NCI-H1092 (cell line): Measurements from ENCODE around the gene ATF7.
"Not testable (repeated sequence)": the region's sequence is repeated elsewhere in the genome, so short reads cannot be mapped to it uniquely, and the experiment has no call there.

Experiments
- DNase-seq: peaks from one replicate; lab custom pipeline; 2025; lab: John Stamatoyannopoulos, UW

The ATF7 gene

GRCh38 chr12:53481939-53482586, 144.1 kb downstream of the ATF7 start:
- DNase-seq, result no peak

GRCh38 chr12:53481458-53481857, 144.7 kb downstream of the ATF7 start:
- not testable (repeated sequence) for DNase-seq

- DNase-seq, result no peak
Observed at GRCh38 chr12:53480491-53481442, 145.4 kb downstream of the ATF7 start.

GRCh38 chr12:53479331-53479730, 146.9 kb downstream of the ATF7 start:
- no peak for DNase-seq

GRCh38 chr12:53478865-53479264, 147.3 kb downstream of the ATF7 start:
- DNase-seq, result no peak

- DNase-seq, result no peak
Observed at GRCh38 chr12:53476769-53477209, 149.4 kb downstream of the ATF7 start.

- no peak for DNase-seq
Observed at GRCh38 chr12:53474819-53475218, 151.4 kb downstream of the ATF7 start.

GRCh38 chr12:53474077-53474476, 152.1 kb downstream of the ATF7 start:
- DNase-seq, result no peak

- no peak for DNase-seq
Observed at GRCh38 chr12:53472056-53472582, 154.1 kb downstream of the ATF7 start.

GRCh38 chr12:53468282-53468681, 157.9 kb downstream of the ATF7 start:
- no peak for DNase-seq

- DNase-seq, result no peak
Observed at GRCh38 chr12:53467880-53468279, 158.3 kb downstream of the ATF7 start.

- no peak for DNase-seq
Observed at GRCh38 chr12:53467082-53467481, 159.1 kb downstream of the ATF7 start.

GRCh38 chr12:53466640-53467039, 159.5 kb downstream of the ATF7 start:
- DNase-seq, result no peak

GRCh38 chr12:53465679-53466078, 160.5 kb downstream of the ATF7 start:
- DNase-seq, result no peak

GRCh38 chr12:53464685-53465418, 161.3 kb downstream of the ATF7 start:
- no peak for DNase-seq

GRCh38 chr12:53463802-53464560, 162.2 kb downstream of the ATF7 start:
- DNase-seq, result no peak

- DNase-seq, result no peak
Observed at GRCh38 chr12:53462935-53463334, 163.2 kb downstream of the ATF7 start.

GRCh38 chr12:53461591-53461990, 164.6 kb downstream of the ATF7 start:
- no peak for DNase-seq

GRCh38 chr12:53461059-53461458, 165.1 kb downstream of the ATF7 start:
- DNase-seq, result no peak

- no peak for DNase-seq
Observed at GRCh38 chr12:53459097-53459496, 167.1 kb downstream of the ATF7 start.
